HG02884 (cell line): ENCODE data around the gene USP47.
A peak's percentile ranks its signal among the peaks of the same experiment; 100 is the strongest.

Experiments
- ATAC-seq: cut with Tn5 transposase; IDR thresholded peaks from one replicate; pipeline ENCODE4 v1.9.1; 2021; ENCODE audit warnings: mild to moderate bottlenecking, moderate library complexity; ENCODE audit not compliant: unreplicated experiment

Gene USP47

GRCh38 chr11:11963842-11964773 lies 122.3 kb downstream of the USP47 start:
- ATAC-seq, result no peak

DNA sequence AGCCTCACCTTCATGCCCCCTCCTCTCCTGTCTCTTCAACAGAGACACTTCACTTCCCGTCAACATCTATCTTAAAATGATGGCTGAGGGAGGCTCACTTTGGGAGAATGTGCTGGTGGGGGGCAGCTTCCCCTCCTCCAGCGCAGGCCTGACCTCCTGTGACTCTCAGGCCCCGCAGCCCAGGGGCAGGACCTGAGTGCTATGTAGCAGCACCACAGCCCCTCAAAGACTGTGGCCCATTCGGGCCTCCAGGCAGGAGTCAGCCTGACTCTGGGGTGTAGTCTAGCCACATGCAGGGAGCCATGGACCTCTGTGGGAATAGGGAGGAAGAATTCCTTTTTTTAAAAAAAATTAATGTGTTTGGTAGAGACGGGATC lies 123.0 kb downstream of the USP47 start:
- ATAC-seq, result no peak

DNA sequence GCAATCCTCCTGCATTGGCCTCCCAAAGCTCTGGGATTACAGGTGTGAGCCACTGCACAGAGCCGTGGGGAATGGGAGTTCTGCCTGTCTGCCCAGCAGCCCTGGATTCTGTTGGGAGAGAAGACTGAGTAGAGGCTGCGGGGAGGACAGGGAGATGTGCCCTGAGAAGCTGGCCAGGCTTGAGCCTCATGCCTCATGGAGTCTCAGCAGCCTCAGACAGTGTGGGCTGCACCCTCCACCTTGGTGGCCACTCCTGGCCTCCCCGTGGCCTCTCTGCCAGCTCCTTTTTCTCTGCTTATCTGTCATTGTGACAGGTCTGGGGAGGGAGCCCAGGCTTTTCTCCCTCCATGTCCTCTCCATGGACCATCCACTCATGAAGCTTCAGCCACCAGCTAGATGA lies 123.4 kb downstream of the USP47 start:
- no peak for ATAC-seq

DNA sequence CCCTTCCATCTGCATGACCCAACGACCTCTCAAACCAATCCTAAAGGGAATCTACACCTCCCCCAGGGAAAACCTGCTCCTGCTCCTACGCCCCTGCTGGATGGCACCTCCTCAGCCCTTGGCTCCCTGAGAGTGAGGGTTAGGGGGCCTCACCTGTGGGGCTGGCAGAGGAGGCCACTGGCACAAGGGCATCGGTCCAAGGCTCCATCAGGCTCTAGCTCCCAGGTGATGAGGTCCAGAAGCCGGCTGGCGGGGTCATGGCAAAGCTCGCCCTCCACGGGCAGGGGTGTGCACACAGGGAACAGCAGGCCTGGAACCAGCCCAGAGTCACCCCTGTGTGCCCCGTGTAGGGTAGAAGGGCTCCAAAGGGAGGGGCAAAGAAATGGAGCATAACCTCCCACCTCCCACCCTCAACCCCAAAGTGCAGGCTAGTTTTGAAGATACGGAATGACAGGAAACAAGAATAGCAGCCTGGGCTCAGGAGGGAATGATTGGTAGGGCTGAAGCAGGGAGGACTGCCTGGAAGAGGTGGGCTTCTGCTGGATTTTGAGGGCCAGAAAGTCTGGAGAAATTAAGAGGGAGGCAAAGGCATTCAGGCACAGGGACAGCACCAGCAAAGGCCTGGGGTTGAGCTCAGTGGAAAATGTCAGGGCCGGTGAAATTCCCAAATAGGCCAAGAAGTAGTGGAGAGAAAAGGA lies 124.0 kb downstream of the USP47 start:
- no peak for ATAC-seq

DNA sequence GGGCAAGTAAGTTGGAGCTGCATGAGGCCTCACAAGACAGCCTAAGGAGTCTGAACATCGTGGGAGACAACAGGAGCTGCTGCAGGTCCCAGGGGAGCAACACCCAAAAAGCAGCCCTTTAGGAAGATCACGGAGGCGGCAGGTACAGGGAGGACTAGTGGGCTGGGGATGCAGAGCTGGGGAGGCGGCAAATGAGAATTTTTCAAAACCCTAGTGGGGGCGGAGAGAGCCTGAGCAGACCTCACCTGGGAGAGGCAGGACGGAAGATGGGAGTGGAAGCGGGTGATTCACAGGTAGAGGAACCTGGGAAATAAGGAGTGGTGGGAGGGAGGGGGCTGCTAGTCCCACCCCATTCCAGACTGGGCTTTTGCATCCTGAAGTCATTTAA lies 124.6 kb downstream of the USP47 start:
- ATAC-seq, result no peak

DNA sequence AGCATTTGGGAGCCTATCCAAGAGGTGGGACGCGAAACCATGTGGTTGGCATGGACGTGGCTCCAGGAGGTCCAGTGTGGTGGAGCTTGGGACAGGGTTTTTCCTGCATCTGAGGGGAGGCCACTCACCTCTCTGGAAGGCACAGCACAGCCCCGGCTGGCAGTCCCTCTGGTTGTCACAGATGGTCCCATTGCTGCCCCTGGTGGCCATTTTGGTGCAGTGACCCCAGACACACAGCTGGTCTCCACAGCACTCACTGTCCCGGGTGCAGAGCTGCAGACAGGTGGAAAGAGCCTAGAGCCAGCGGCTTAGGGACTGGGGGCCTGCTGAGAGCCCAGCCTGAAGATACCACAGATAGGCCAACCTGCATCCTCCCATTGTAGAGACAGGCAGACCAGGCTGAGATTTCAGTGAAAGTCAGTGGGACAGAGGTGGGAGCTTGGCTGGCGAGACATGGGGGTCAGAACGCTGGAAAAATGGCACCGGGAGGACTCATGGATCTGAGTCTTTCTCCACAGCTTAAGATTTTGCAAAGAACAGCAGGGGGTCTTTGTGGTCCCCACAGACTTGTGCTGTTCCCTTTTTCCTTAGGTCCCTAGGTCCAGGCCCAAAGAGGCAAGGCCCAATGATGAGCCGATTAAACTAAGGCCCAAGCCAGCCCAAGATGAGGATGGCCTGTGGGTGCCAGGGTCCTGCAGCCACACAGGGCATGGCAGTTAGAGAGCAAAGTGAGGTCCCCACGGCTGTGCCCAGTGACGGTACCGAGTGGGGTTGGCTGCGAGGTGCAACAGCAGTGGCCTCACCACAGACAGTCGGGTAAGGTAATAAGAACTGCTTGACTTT lies 125.3 kb downstream of the USP47 start:
- peak; percentile 93 for ATAC-seq

GRCh38 chr11:11967669-11968510 lies 126.1 kb downstream of the USP47 start:
- no peak for ATAC-seq

DNA sequence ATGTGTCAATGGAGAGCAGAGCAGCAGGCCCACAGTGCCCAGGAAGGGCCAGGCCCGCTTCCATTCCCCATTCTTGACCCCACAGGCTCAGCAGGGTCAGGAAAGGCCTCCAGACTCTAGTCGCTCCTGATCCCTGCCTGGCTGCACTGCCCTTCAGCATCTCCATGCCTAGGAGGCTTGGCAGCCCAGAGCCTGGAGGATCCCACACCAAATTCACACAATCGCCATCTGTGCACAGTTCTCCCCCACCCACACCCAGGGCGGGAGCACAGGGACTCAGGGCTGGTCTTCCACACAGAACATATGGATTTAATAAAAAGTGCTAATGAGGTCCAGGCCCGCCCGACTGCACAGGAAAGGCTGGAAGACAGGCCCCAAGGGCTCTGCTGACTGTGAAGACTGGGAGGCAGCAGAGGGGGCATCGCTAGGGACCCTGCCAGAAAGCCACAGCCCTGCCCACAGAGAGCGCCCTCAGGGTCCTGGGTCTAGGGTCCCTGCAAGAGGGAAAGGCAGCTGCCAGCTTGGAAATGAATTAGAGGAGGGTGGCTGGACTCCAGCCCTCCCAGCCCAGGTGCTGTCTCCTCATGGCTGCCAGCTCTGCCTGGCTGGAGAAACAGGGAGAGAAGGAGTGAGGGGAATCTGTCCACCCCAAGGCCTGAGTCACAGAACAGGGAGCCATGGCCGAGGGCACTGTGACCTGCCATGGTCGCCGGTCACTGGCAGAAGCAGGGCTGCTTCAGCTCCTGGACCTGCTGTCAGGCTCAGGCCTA lies 126.9 kb downstream of the USP47 start:
- ATAC-seq, result no peak

DNA sequence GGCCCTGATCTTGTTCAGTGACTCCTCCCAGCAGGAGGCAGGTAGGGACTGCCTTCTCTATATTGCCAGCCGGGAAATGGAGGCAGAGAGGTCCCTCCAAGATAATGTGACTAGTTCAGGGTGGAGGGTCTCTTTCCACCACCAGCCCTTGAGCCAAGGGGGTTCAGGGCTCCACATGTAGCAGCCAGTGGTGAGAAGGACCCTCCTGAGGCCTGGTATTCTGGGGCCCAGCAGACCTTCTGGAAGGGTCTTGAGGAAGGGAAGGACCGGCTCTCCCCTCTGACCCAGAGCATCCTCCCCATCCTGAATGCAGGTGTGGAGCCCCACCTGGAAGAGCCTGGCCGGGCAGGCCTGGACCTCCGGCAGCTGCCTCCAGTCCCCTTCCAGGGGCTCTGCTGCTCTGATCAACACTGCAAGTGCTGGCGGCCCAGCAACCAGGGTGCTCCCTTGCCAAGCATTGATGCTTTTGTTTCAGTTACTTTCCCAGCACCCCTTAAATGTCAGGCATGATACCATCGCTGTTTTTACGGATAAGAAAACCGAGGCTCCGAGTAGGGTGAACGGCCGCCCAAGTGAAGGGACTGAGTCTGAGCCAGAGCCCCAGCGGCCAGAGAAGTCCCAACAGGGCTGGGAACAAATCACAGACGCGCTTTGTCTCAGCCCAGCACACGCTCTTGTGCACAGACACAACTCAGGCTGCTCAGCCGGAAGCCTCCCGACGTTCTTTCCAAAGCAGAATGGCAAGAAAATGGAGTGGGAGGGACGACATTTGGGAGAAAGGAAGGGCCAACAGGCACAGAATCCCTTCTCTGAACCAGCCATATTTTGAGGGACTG lies 127.8 kb downstream of the USP47 start:
- no peak for ATAC-seq

DNA sequence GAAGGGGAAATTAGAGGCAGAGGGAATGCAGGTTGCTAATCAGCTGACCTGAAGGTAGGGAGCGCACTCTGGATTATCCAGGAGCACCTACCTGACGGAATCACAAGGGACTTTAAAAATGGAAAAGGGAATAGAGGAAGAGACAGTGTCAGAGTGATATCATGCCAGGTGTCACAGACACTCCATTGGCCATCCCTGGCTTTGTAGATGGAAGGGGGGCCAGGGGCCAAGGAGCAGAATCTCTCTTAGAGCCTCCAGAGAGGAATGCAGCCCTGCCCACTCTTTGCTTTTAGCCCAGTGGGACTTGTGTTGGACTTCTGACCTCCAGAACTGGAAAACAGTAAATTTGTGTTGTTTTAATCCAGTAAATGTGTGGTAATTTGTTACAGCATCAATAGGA lies 128.8 kb downstream of the USP47 start:
- no peak for ATAC-seq

- no peak for ATAC-seq
Measured at GRCh38 chr11:11971906-11972547, 130.3 kb downstream of the USP47 start.

DNA sequence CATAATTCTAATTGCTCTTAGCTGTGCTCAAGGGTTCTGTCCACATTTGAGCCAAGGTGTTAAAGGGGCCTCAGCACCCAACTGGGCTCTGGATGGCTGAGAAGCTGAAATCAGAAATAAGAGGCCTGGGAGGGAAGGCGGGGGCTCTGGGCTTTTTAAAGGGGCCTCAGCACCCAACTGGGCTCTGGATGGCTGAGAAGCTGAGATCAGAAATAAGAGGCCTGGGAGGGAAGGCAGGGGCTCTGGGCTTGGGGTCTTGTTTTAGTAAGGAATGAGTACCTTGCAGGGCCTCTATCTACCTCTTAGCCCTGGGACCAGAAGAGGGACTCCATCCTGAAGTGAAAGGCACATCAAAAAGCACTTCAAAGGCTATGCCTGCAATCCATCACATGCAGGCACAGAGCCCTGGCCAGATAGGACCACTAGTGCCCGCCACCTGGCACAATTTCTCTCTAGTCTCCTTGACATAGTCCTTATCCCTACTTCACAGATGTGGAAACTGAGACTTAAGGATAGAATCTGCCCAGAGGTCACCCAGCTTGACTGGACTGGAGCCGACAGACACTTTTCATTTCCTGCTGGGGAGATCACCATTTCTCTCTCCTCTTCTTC lies 131.1 kb downstream of the USP47 start:
- no peak for ATAC-seq

- no peak for ATAC-seq
Measured at GRCh38 chr11:11973361-11973800, 131.6 kb downstream of the USP47 start.

DNA sequence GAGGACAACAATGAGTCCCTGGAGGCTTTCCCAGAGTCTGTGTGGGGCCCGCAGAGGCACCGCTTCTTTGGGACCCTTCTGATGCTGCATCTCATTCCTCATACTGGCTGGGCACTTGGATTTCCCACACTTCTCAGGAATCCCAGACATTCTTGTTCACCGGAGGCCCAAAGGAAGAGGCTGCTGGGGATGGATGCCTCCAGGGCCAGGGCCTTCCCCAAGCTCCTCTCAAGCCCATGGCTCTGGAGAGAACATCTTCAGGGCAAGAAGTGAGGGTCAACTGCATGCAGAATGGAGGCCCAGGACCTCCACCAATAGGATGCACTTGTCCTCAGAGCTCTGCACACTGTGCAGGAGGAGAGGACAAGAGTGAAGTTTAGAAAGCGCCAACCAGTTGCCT lies 132.1 kb downstream of the USP47 start:
- ATAC-seq, result no peak

DNA sequence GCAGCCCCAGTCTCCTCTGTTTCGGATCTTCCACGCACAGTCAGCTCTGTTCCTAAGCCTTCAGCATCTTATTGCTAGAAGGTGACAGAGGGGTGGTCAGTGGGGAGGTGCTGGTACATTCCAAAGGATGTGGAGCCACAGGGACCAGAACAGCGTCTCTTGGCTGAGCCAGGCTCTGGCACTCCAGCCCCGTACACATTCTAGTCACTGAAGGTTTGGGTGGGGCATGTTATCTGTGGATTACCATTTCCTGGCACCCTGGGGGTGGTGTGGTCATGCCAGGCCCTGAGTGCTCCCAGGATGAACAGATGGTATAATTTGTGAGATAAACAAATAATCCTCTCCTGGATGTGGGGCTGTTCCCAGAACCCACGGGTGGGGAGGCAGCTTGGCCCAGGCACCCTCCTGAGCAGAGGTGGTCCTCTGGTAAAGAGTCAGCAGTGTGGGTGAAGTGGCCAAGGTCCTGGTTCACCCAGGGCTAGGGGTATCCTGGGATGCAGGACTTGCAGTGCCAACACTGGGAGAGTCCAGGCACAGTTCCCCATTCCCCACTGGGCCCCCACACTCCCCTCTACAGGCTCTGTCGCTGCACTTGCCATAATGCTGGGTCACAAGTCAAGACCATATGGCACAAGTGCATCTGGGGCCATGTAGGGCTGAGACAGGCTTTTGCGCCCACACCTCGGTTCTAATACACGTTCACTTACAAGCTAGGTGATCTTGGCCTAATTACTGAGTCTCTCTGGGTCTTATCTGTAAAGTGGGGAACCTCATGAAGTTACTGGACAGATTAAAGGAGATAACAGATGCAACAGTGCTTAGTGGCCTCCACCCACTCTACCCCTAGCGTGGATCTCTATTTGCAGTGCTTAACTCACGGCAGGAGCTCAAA lies 133.7 kb downstream of the USP47 start:
- ATAC-seq, result no peak

GRCh38 chr11:11976481-11977127 lies 134.8 kb downstream of the USP47 start:
- no peak for ATAC-seq
